NCI-H2171 (cell line): Measurements from ENCODE around the gene RABGAP1L.

Source experiments
- DNase-seq: peaks from one replicate; lab custom pipeline; 2025; lab: John Stamatoyannopoulos, UW

RABGAP1L gene

DNA sequence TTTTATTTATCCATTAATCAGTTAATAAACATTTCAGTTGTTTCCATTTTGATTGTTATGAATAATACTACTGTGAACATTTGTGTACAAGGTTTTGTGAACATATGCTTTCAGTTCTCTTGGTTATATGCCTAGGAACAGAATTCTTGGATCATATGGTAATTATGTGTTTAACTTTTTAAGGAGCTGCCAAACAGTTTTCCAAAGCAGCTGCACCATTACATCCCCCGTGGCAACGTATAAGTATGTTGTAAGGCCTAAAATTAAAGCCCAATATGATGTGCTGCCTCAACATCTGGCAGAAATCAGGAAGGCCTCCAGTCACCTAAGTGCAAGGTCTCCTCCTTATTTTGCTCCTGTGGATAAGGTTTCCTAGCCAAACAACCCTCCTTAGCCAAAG is 604.9 kb downstream of the RABGAP1L start:
- no peak for DNase-seq

DNA sequence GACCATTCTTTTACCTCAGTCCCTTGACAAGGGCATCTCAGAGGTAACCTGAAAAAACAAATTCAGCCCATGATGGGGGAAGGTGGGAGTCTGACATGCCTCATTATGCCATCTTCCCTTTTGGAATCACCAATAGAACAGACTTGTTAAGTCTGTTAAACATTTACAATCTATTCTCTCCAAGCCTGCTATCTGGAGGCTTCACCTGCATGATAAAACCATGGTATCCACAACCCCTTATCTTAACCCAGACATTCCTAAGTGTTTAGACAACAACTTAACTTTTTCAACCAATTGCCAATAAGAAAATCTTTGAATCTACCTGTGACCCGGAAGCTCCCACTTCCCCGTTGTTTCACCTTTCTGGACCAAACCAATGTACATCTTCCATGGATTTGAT is 607.4 kb downstream of the RABGAP1L start:
- no peak for DNase-seq

DNA sequence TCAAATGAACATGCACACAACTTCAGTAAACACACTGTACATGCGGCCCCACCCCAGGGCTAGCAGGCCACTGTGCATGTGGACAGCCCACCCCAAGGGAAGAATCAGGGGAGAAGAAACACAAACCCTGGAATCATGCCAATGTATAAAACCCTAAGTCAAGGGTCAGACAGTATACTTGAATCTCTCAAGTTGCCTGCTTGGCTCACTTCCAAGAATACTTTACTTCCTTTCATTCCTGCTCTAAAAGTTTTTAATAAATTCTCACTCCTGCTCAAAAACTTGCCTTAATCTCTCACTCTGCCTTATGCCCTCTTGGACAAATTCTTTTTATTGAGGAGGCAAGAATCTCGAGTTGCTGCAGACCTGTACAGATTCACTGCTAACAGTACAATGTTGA is 609.2 kb downstream of the RABGAP1L start:
- DNase-seq: no peak

DNA sequence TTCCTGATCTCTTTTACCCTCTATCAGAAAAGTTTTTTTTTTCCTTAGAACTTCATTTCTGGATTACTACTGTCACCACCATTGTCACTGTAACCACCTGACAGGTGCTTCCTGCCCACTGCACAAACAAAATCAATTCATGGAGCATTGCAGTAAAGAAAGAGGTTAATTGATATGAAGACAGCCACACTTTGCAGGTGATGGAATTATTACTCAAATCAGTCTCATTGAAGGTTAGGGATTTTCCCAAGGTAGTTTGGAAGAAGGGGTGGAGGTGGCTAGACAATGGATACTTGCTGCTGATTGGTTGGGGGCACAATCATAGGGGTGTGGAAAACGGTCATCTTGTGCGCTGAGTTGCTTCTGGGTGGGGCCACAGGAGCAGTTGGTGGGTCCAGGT is 609.6 kb downstream of the RABGAP1L start:
- no peak for DNase-seq

DNA sequence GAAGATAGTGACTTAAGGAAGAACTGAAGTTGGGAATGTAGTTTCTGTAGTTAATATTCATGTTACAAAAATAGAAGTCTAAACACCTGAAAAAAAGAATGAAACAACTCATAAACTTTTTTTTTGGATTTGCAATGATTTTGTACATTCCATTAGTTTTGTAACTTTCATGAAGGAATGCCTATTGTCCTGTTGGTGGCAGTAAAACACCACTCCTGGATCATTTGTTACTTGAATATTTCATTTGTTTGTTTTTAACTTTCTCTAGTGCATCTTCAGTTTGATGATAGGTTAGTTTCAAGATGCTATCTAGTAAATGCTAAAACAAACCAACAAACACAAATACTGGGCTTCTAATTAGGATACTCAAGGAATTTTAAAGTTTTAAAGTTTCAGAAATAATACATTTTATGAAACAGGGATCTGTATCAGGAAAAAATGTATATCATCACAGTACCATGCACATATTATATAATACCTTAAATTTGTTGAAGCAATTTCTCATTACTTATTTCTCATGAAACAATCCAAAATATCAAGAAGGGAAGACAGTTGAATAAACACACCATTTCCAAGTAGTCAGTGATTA is 610.7 kb downstream of the RABGAP1L start:
- DNase-seq: peak; percentile 25

DNA sequence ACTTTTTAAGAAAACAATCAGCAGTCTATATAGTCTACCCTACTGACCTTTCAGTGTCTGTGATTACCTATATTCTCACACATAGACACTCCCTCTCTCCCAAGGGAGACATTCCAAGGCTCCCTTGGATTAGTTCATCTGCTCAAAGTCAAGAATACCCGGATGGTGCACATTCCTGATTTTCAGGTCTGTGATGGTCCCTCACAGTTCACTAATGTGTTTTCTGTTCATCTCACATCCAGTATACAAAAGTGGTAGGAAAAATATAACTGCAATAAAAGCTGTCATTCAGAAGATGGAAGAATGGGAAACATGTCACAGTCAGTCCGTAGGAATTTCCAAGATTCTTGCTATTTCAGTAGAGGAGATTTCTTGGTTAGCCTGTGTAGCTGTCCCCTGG is 616.3 kb downstream of the RABGAP1L start:
- DNase-seq: no peak

DNA sequence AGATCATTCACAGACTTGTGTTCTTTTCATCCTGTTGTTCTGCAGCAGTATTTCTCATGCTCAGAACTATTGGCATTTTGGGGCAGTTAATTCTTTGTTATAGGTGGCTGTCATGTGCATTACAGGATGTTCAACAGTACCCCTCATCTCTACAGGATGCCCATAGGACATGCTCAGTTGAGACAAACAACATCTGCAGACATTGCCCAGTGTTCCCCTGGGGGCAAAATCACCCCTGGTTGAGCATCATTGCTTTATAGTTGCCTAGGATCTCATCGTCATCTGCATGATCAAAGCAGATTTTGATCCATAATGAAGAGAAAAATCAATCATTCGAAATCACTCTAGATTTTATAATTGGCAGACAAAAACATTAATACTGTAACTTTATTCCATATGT is 617.9 kb downstream of the RABGAP1L start:
- DNase-seq: no peak

DNA sequence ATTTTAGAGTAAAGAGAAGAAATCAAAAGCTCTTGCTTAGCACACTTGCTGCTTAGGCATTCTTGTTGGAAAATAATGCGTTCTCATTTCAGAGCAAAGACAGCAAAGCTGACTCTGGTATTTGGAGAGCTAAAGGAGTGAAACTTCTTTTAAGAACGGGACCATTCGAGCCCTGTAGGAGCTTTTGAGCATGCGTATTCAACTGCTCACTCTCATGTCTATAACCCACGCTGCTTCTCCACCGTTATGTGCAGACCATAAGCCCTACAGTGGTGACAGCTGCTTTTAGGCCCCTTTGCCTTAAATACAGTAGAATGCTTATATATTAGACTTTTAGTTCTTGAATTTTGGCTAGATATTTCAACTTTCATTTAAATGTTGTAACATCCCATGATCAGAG is 626.2 kb downstream of the RABGAP1L start:
- no peak for DNase-seq

DNA sequence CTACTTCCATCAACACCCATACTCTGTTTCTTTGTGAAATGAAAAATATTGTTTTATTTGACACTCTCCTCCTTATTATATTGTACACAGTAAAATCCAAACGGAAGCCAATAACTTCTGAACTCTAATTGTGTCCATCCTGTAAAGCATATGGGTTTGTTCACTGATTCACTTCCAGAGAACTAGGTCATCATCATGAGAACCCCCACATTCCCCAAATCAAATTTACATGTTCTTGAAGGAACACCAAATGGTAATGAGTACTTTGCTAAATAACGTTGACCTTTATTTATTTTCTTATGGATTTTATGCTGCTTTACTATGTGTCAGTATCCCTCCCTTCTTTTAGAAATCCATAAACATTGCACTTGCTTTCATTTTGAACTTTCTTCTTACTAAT is 627.0 kb downstream of the RABGAP1L start:
- DNase-seq: no peak

DNA sequence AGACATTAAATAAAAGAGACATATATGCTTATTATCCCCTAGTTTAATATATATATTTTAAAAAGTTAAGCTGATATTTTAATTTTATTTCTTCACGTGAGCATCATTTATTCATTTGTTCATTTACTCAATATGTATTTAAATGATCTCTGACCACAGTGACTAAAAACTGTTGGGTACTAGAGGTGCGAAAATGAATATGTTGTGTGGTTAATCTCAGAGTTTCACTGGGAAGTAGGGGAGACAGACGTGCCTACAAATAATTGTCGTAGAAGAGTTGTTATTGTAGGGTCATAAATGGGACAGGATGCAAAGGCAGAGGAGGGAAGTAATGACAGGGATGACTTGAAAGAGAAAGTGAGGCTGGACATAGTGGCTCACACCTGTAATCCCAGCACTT is 627.4 kb downstream of the RABGAP1L start:
- no peak for DNase-seq

DNA sequence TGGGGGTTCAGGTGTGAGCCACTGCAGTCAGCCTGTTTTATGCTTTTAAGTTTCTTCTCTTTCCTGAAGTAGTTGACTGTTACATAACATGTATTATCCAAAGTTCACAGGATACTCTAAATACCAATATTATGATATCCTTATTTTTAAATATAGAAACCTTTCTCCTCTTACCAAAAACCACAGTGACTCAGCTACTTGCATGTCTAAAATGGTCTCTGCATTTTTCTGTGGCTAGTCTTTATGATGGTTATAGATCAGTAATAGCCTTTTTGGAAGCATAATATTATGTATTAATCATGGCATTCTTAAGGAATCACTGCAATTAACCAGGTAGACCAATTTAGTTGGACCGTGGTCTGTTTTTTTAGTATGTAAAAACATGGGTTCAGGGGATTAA is 629.7 kb downstream of the RABGAP1L start:
- DNase-seq: no peak

DNA sequence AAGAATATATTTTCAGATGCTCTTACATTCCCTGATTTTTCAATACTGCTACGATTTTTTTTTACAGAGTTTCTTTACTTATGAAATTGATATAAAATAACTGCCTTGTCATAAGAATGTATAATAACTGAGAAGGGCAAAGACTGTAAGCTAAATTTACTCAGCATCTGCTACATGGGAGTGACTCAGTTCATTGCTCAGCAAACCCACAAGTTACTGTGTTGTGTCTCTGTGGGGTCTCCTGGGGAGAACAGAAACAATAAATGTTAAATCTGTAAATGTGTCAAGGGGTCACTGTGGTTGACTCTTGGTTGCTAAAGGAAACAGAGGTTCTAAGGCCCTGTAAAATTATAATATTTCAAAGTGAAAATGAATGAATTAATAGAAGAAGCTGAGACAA is 630.1 kb downstream of the RABGAP1L start:
- no peak for DNase-seq

DNA sequence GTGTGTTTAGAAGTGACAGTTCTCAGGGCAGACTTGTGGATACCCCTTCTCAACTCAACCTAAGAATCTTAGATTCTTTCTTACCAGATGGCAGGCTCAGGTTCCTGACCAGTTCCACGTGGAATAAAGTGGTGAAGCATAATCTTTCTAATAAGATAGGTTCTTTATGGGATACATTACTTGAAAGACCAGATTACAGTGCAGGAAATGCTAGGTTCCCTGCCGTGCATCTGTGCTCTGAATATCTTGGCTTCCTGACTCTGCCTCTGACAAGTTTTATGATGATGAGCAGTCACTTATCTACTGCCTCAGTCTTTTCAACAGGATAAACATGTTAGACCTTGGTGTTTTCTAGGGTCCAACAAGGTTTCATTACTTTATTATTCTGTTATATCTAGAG is 632.5 kb downstream of the RABGAP1L start:
- no peak for DNase-seq

DNA sequence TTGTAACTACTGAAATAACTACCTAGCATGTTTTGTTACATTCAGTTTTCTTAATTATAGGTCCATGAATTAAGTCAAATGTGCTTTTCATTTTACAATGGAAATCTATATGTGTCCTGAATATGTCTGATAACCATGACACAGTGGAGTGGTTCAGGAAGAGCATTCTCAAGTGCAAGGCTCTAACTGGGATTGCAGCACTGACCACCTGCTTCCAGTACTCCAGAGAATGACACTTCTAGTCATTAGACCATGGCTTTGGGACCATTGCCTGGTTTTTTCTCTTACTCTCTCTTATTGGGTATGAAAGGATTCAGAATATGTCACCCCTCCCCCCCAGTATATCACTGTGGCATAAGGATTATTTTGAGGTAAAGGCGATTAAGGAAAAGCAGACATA is 635.5 kb downstream of the RABGAP1L start:
- no peak for DNase-seq

DNA sequence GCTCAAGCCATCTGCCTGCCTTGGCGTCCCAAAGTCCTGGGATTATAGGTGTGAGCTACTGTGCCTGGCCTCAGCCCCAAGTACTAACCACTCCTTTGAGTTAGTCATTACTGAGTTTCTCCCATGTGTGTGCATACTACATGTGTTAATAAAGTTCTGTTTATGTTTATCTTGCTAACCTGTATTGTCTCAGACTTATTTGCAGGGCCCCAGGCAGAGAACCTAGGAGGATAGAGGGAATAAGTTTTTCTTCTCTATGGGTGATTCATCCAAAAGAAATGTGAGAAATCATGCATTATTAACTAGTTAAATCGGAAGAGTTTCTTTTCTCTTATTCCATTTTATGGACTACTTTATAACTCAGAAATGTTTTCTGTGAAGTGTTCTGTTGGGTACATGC is 636.5 kb downstream of the RABGAP1L start:
- no peak for DNase-seq

DNA sequence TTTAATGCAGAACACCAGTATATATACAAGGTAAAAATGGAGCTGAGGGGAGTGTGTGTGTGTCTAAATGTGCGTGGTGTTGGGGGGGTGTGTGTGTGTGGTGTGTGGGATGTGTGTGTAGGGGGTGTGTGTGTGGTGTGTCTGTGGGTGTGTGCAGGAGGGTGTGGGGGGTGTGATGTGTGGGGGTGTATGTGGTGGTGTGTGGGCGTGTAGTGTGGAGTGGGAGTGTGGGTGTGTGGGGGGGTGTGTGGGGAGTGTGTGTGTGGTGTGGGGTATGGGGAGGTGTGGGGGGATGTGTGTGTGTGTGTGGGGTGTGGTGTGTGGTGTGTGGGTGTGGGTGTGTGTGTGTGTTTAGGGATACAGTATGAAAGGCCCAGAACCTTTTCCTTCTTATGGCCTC is 638.1 kb downstream of the RABGAP1L start:
- DNase-seq: no peak

DNA sequence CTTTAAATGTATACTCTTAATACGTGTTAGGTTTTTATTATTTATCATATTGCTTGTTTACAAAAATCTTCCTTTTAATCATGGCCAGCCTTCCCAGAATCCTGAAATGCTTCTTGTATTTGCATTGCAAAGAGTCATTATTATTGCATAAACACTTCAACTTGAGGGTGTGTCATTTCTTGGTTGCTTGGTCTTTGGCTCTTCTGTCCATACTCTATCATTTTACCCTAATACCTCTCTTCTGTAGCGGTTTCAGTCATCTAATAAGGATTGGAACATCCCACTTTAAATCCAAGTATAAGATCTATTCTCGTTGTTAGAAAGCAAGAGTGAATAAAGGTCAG is 639.8 kb downstream of the RABGAP1L start:
- no peak for DNase-seq

DNA sequence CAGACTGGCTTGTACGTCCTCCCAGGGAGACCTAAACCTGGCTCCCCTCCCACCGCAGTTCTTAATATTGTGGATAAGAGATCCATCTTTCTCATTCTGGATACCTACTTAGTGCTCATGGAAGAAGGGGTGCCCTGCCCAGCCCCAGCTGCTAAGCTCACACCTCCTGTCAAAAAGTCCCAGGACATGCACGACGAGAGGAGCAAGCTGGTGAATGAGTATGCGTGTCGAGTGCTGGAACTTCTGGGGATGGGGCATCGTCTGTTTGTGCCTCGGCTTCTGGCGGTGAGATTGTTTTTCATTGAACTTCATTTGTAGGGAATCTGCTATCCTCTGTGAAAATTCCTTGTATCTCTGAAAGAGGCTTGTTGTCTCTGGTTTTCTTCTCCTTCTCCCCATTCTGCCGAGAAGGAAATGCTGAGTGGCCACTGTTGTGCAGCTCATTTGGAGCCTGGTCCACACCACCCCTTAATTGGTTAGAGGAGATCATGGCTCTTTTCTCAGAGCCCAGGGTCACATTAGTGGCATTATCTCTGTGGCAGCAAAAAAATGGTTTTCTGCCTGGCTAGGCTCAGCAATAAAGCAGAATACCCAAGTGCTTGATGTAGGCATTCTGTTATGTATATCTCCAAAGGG is 641.0 kb downstream of the RABGAP1L start:
- DNase-seq: no peak

DNA sequence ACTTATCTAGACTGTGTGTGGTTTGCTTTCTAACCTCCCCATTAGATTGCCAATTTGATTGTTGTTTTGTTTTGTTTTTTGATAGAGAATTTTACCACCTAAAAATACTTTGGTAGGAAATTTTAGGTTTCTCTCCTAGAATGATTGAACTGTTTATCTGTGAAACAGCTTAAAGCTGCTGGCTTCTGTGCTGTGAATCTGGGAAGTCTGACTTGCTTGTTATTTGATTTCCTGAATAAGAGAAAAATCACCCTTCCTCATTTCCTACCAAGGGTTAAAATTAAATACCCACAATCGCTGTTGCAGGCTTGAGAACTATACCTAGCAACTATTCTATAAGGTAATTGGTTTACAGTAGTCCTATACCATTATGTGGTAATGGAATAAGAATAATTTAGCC is 641.6 kb downstream of the RABGAP1L start:
- DNase-seq: no peak

DNA sequence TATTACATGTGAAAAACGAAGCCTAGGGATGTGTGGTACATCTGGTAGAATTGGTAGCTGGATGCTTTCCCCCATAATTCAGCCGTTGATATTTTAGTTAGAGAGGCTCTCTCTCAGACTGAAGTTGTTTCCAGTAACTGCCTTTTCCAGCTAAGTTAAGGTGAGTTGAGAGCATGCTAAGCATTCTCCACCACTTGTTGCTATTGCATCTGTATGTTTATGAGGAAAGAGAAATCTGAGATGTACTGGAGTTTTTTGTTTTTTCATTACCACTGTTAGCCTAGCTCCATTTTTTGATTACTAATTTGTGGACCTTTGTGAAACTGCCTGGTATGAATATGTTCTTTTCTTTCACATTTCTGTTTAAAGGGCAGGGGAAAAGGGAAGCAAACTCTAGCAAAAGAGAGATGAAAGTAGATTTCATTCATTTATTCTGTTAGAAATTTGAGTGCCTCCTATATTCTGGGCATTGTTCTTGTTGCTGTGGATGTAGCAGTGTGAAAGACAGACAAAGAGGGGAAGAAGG is 650.5 kb downstream of the RABGAP1L start:
- DNase-seq: no peak

DNA sequence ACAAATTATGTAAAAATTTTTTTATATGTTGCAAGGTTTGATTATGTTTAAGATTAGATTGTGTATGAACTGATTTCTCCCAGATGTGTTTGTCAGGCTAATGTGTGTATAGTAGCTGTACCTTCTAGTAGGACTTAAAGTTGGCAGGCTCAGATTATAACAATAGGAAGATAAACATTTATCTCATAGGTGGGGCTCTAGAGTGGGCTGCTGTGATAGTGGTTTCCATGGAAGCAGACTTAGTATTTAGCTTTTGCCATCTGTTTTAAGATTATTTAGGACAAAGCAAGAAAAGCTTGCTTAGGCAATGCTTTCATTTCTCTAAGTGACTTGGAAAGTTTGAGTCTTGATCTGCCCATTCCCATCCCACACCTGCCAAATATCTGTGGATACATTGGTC is 652.7 kb downstream of the RABGAP1L start:
- DNase-seq: no peak

DNA sequence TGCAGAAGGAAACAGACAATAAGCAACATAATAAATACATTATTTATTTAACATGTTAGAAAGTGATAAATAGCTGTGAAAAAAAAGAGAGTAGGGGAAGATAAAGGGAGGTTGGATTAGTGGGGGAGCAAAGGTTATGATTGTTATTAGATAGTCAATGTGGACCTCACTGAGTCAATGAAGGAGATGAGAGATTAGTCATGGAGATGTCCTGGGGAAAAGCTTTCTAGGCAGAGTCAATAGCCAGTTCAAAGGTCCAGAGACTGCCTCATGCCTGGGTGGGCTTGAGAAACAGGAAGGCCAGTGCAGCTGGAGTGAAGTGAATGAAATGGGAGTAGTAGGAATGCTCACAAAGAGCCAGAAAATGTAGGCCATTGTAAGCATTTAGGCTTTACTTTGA is 653.3 kb downstream of the RABGAP1L start:
- no peak for DNase-seq

DNA sequence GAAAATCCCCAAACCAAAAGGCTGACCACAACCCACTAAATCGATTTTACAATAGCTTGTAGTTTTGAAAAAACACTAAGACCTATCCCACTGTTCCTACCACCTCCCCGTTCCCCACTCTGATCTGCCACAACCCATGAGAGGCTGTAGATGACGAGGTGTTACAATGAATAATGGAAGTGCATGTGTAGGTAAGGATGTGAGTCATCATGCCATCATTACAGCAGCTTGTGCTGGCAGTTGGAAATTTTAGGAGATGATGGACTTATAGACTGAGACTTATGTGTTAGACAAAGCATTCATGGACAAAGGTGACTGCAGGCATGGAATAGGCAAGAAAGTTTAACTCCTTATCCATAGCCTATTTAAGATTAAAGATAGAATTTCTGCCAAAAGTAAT is 655.7 kb downstream of the RABGAP1L start:
- no peak for DNase-seq

DNA sequence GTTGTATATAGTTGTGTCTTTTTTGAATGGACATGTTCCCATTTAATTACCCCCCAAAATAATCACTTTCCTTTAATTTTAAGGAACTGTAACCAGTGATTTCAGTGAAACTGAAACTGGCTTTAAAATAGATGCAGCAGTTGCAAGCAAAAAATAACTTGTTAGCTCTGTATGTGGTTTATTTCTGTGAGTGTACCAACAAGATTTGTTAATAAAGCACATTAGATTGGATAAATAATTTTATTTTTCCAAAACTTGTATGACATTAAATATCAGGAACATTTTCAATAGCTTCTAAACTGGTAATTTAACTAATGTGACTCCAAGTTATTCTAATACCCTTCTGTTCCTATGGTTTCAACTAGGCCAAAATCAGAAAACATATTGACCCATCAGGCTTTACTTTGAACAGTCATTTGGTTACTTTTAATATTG is 656.2 kb downstream of the RABGAP1L start:
- DNase-seq: no peak
